HK-2 (cell line): ENCODE measurements around the gene LAMA5.

Source experiments
- DNase-seq: peaks from one replicate; pipeline ENCODE4 v3.0.0-alpha.2; 2018; ENCODE audit not compliant: unreplicated experiment

The LAMA5 gene

DNA sequence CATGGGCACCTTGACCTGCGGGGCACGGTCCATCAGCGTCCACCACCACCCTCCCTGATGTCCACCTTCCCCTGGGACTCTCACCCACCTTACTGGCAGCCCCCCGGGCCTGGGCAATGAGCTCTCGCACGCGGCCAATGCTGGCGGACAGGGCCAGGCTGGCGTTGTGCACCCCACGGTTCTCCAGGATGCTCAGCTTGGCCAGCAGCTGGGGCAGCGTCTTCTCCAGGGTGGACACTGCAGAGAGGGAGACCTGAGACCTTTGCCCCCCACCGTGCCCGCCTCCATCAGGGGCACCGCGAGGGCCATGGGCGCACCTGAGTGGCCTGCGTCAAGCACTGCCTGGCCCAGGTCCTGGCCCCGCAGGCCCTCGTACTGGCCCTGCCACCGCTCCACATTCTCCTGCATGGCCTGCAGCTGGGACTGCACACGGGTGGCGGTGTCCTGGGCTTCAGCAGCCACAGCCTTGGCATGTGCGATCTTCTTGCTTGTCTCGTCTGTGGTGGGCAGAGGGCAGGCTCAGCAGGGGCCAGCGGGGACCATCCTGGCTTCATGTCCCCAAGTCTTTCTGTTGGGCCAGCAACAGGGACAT is 52.3 kb downstream of the LAMA5 start:
- no peak for DNase-seq

- no peak for DNase-seq
Observed at GRCh38 chr20:62314339-62314638, 52.8 kb downstream of the LAMA5 start.

DNA sequence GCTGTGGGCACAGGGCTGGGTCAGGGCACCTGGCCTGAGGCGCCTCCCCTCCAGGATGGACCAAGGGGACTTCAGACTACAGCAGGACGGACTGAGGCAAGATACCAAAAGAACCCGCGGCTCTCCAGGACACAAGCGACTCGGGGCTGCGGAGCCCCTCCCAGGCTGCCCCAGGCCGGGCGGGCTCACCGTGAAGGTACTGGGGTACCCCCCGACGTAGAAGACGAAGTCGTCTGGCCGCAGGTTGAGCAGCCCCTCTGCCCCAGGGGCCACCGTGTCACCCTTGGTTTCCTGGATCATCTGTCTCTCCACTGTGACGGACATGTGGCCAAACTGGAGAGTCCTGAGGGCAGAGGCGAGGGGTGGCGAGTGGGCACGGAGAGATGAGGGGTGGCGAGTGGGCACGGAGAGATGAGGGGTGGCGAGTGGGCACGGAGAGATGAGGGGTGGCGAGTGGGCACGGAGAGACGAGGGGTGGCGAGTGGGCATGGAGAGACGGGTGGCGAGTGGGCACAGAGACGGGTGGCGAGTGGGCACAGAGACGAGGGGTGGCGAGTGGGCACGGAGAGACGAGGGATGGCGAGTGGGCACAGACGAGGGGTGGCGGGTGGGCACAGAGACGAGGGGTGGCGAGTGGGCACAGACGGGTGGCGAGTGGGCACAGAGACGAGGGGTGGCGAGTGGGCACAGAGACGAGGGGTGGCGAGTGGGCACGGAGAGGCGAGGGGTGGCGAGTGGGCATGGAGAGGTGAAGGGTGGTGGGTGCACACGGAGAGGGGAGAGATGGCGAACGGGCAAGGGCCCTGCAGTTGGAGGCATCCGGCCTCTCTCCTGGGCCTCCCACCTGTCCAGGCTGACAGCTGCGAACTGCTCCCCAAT is 53.4 kb downstream of the LAMA5 start:
- DNase-seq: no peak

GRCh38 chr20:62313021-62313420 is 54.1 kb downstream of the LAMA5 start:
- DNase-seq: no peak

DNA sequence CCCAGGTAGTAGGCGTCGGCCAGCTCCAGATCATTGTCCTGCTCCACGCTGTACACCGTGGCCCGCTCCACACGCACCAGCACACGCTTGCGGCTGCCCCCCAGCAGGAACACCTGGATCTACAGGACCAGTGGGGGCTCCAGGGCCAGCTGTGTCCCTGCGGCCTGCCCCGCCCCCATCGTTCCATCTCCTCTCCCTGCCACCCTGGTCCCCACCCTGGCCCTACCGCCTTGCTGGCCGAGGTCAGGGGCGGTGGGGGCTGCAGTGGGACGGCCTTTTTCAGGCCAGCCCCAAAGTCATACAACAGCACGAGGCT is 54.5 kb downstream of the LAMA5 start:
- DNase-seq: no peak

DNA sequence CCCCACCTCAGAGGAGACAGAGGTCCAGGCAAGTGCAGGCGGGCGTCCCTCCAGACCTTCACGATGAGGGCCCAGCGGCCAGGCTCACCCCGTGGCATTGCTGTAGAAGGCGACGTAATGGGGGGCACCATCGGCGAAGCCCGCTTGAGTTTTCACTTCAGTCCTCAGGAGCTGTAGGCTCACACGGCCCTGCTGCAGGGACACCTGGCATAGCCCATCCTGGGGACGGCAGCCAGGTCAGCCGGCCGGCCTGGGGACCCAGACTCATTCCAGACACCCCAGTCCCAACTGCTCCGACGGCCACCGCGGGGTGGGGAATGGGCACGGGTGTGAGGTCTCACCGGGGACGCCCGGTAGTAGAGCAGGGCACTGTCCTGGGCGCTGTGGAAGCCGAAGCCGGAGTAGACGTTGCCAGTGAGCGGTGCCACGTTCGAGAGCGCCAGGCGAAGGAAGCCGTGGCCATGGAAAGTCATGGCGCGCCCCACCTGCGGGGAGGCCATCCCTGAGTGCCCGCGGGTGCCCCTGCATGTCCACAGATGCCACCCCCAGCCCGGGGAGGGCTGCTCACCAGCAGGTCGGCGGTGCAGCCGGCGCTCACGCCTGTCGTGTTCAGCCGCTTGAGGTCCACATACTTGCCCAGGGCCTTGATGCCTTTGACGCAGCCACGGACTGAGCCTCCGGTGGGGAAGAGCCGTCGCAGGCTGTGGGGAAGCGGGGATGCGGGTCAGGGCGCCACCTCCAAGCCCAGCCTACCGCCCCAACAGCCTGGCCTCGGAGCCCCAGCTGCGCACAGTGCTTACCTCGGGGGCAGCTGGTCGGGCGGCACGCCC is 55.1 kb downstream of the LAMA5 start:
- no peak for DNase-seq

DNA sequence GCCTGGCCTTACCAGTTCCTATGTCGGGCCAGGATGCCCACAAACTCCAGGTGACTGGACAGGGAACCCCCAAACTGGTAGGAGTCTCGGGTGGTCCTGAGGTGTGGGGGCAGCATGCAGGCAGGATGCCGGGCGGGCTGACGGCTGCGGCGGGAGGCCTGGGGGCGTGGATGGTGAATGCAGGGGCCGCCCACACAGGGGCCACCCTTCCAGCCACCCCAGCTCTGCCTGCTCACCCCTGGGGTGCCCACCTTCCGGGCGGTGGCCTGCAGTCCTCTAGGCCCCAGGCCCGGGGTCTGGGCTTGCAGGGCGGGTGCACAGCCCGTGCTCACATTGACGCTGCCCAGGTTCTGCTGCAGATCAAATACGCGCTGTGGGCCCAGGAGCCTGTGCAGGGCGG is 56.0 kb downstream of the LAMA5 start:
- DNase-seq: no peak

- no peak for DNase-seq
Observed at GRCh38 chr20:62310757-62311121, 56.4 kb downstream of the LAMA5 start.

DNA sequence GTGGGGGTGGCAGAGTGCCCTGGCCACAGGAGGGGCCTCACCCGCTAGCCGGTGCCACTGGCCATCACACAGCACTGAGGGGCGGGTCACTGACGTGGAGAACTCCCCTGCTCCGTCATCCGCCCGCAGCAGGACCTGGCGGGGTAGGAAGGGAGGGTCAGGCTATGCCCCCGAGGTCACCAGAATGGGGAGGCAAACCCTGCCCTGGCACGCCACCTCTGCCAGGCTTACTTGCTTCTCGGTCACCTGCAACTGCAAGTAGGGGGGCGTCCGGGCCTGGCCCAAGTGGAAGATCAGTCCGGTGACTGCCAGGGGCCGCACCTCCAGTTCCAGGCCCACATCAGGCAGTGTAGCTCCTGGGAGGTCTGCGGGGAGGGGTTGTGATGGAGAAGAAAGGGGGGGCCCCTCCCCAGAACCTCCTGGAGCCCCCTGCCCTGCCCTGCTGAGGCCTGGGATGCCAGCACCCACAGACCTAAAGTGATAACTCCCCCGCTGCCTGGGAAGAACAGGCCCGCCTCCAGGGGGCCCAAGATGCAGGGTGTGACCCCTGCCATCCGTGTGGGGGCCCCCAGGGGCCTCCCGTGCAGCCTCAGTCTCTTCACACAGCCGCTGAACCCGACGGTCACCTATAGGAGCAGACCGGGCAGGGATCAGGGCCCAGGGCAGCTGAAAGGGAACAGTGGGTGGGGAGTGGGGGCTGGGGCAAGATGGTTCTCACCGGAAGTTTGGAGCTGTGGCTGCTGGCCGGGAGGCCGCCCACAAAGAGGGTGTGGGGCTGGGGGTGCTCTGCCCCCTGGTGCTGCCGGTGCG is 57.0 kb downstream of the LAMA5 start:
- no peak for DNase-seq

GRCh38 chr20:62309198-62309944 is 57.7 kb downstream of the LAMA5 start:
- no peak for DNase-seq

DNA sequence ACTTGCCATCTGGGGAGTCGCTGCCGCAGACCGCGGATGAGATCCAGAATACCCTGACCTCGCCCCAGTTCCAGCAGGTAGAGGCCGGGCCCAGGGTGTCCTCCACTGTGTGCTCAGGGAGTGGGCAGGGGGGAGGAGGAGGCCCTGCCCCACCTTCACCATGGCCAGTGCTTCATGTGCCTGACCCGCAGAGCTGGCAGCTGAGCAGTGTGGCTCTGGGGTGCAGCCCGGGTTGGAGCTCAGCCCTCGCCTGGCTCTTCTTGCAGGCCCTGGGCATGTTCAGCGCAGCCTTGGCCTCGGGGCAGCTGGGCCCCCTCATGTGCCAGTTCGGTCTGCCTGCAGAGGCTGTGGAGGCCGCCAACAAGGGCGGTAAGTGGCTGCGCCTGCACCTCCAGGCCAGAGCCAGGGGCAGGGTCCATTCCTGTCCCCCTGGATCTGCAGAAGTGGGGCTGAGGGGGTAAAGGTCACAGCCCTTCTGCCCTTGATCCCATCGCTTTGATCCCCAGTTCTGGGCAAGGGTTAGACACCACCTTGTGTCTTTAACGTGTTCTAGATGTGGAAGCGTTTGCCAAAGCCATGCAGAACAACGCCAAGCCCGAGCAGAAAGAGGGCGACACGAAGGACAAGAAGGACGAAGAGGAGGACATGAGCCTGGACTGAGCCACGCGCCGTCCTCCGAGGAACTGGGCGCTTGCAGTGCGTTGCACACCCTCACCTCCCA is 58.9 kb downstream of the LAMA5 start:
- DNase-seq: no peak

- no peak for DNase-seq
Observed at GRCh38 chr20:62307226-62308101, 59.6 kb downstream of the LAMA5 start.

DNA sequence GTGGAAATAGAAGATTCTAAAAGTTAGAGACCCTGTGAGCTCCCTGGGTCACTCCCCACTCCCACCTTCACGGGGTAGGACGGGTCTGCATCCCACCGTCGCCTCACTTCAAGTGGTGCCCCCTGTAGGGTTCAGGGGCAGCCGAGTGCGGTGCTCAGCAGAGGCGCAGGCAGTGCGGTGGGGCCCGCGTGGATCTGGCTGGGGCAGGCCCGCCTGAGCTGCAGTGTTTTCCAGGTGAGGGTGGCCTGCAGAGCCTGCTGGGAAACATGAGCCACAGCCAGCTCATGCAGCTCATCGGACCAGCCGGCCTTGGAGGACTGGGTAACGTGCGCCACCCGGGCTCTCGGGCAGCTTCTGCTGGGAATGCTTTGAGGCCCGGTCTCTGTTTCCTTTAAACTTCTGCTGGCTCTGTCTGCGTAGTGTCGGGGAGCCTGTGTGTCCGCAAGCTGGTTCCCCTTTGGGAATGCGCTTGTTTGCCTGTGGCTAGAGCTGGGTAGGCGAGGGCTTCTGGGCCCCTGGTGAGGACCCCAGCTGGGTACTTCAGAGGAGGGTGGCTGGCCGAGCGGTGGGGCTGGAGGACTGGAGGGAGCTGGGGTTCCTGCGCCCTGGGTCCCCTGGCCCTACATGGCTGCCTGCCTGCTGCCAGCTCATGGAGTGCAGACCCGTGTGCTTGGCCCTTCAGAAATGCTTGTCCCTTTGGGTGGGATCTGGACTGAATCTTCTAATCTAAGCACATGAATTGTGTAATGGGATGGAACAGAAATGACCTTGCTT is 60.5 kb downstream of the LAMA5 start:
- DNase-seq: no peak

DNA sequence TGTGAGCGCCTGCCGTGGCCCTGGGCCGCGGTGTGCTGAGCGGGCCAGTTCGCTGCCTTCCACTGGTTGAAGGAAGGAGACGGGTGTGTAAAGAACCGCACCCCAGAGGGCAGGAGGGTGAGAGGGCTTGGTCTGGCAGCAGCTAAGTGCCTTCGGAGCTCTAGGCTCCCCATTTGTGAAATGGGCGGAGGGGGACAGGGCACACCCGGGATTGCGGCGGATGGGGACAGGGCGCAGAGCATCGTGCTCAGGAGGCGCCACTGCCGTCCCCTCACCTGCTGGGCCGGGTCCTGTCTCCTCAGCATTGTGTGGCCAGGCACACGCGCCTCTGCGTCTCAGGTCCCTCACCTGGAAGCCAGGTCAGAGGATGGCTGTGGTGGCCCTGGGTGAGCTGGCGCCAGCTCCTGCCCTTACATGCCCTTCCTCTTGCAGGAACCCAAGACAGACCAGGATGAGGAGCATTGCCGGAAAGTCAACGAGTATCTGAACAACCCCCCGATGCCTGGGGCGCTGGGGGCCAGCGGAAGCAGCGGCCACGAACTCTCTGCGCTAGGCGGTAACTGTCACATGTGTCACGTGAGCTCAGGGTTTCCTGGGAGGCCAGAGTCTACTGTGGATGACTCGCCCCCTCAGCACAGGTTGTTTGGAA is 61.2 kb downstream of the LAMA5 start:
- DNase-seq: peak; percentile 37

DNA sequence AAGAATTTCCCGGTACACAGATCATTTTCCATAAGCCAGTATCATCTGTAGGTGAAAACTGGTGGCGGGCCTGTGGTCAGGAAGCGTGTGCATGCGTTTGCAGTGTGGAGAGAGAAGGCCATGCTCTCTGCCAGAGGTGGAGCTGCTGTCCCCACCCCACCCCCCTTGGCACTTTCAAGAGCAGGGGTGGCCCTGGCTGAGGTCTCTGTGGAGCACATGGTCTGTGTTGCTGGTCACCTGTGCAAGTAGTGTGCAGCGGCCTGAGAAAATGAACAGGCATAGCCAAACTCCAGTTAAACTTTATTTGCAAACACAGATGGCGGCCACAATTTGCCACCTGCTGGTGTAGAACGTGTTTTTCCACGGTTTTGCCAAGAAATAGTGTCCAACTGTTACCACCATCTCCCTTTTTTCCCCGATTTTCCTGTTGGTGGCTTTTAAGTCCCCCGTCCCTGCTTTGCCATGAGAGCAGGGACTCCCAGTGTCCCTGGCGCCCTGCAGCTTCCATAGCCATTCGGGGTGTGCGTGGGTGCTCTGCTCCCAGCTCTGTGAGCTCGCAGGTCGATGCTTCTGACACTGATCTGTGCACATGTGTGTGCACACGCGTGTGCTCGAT is 61.9 kb downstream of the LAMA5 start:
- no peak for DNase-seq

DNA sequence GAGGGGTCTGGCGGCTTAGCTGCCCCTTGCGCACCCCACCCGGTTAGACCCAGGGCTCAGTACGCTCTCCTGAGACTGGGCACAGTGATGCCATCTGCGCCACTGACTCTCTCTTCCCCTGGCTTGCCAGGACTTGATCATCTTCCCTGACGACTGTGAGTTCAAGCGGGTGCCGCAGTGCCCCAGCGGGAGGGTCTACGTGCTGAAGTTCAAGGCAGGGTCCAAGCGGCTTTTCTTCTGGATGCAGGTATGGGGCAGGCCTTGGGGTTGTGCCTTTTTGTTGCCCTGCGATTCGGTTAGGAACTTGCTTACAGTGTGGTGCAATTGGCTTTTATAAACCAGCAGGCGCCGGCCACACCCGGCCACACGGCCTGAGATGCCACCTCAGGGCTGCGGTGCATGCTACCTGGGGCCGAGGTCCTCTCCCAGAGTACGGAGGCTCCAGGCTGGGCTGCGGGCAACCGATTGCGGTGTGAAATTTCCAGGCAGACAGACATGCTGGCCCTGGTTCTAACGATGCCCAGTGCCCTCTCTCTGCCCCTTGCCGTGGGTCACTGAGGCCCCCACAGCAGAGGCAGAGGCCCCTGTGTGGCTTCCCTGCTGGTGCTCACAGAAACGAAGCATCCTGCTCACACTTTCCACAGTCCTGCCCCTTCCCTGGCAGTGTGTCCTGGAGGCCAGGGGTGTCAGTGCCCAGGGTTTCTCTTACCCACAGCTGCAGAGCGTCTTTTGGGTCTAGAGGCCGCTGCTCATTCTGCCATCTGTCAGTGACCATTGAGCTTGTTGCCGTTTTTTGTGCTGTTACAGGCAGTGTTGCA is 62.6 kb downstream of the LAMA5 start:
- no peak for DNase-seq
